NCI-H2171 (cell line): ENCODE results near the gene MYO1C.
"Not testable (repeated sequence)": the region's sequence is repeated elsewhere in the genome, so short reads cannot be mapped to it uniquely, and the experiment has no call there.

Source experiments
- DNase-seq: peaks from one replicate; lab custom pipeline; 2025; lab: John Stamatoyannopoulos, UW

MYO1C gene

DNA sequence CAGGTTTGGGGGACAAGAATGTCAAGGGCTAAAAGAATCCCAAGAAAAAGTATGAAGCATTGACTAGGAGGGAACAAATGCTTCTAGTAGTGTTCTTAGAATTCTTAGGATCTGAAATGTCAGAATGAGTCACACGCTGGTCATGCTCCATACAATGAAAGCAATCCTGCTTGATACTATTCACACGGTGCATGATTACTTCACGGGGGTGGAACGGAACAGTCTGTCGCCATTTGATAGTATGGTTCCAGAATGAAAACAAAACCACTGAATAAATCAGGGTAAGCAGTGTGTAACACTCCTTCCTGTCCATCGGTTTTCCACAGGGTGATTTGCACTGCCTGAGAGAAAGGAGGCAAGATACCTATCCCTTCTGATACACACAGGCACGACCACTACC, 69.6 kb downstream of the MYO1C start:
- DNase-seq, result peak; percentile 46

DNA sequence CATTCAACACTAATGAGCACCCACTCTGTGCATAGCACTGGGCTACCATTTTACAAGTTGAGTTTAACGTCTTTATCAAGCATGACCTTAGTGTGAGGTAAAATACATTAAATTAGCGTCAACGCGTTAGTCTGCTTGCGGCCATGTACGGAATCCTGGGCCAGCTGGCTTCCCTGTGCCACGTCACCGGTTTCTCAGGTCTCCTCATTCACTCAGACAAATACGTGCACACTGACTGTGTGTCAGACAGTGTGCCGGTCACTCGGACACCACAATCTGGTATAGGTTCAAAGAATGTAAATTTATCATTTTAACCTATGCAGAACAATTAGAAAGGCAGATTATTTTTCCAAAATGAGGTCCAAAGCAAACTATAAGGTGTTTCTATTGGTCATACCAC, 71.0 kb downstream of the MYO1C start:
- DNase-seq, result no peak

DNA sequence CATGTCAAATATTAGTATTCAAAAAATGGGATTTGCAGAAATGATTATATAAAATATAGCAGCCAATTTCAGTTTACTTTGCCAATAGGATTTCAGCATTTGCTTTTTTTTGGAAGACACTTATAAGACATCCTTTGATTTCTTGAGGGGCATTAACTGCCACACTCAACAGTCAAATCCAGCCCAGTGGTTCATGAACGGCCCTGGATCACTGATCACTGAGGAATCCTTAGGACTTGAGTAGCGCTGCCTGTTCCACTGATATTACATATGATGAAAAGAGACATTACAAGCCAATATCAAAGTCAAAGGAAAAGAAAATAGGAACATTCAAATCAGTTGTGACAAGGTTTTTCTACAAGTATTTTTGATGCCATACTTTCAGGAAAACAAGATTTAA, 71.5 kb downstream of the MYO1C start:
- DNase-seq, result no peak

DNA sequence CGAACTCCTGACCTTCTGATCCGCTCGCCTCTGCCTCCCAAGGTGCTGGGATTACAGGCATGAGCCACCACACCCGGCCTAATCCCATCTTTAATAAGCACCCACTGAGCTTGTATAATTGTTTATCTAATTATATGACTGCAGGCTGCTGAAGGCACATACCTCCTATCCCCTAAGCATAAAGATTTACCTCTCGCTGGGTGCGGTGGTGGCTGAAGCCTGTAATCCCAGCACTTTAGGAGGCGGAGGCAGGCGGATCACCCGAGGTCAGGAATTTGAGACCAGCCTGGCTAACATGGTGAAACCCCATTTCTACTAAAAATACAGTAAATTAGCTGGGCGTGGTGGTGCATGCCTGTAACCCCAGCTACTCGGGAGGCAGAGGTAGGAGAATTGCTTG, 72.3 kb downstream of the MYO1C start:
- DNase-seq, result no peak

DNA sequence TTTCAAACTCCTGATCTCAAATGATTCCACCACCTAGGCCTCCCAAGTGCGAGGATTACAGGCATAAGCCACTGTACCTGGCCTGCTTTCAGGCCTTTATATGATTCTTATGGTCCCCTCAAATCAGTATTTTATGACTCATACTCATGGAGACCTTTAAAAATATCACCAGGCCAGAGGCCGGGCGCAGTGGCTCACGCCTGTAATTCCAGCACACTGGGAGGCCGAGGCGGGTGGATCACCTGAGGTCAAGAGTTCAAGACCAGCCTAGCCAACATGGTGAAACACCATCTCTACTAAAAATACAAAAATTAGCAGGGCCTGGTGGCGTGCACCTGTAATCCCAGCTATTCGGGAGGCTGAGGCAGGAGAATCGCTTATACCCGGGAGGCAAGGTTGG, 74.0 kb downstream of the MYO1C start:
- DNase-seq, result not testable (repeated sequence)

DNA sequence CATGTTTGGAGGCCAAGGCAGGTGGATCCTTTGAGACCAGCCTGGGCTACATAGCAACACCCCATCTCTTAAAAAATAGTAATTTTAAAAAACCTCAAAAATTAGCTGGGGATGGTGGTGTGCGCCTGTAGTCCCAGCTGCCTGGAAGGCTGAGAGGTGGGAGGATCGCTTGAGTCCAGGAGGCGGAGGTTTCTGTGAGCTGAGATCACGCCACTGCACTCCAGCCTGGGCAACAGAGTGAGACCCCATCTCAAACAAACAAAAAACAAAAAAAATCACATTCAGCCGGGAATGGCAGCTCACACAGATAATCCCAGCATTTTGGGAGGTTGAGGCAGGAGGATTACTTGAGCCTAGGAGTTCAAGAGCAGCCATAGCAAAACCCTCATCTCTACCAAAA, 76.1 kb downstream of the MYO1C start:
- DNase-seq, result no peak

DNA sequence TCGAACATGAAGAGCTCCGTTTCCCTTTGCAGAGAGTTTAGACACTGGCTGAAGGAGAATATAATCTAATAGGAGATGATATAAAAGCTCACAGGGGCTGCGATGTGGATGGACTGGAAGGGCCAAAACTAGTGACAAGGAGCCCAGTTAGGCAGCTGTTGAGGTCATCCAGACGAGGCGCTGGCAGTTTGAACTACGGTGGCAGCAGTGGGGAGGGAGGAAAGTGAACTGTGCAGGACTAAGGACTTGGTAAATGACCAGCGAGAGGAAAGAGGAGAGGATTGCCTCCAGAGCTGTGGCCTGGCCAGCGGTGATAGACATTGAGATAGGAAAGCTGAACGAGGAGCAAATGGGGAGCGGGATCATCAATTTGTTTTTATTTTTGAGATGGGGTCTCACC, 77.9 kb downstream of the MYO1C start:
- DNase-seq, result no peak
